22Rv1 (cell line): ENCODE data around the gene DNAJA4.

Experiments
- ZFX ChIP-seq: fragments of 450-650 bp; IDR thresholded peaks from 2 replicates; pipeline ENCODE4 v1.6.1; 2017; ENCODE audit warnings: antibody characterized with exemption, borderline replicate concordance
- TF ChIP-seq, protein P1 (sequence below): fragments of 450-650 bp; IDR thresholded peaks from 2 replicates; pipeline ENCODE4 v1.5.1; 2017; ENCODE audit warnings: mild to moderate bottlenecking

GRCh38 chr15:78320183-78320582 lies 55.8 kb downstream of the DNAJA4 start:
- TF ChIP-seq, protein P1, sequence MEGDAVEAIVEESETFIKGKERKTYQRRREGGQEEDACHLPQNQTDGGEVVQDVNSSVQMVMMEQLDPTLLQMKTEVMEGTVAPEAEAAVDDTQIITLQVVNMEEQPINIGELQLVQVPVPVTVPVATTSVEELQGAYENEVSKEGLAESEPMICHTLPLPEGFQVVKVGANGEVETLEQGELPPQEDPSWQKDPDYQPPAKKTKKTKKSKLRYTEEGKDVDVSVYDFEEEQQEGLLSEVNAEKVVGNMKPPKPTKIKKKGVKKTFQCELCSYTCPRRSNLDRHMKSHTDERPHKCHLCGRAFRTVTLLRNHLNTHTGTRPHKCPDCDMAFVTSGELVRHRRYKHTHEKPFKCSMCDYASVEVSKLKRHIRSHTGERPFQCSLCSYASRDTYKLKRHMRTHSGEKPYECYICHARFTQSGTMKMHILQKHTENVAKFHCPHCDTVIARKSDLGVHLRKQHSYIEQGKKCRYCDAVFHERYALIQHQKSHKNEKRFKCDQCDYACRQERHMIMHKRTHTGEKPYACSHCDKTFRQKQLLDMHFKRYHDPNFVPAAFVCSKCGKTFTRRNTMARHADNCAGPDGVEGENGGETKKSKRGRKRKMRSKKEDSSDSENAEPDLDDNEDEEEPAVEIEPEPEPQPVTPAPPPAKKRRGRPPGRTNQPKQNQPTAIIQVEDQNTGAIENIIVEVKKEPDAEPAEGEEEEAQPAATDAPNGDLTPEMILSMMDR, result no peak
- no peak for TF ChIP-seq ZFX
